GM18870 (cell line): ENCODE results near the gene STPG4.

Source experiments
- ATAC-seq: cut with Tn5 transposase; IDR thresholded peaks from one replicate; pipeline ENCODE4 v1.9.1; 2021; ENCODE audit warnings: moderate library complexity; ENCODE audit not compliant: unreplicated experiment

STPG4 gene

DNA sequence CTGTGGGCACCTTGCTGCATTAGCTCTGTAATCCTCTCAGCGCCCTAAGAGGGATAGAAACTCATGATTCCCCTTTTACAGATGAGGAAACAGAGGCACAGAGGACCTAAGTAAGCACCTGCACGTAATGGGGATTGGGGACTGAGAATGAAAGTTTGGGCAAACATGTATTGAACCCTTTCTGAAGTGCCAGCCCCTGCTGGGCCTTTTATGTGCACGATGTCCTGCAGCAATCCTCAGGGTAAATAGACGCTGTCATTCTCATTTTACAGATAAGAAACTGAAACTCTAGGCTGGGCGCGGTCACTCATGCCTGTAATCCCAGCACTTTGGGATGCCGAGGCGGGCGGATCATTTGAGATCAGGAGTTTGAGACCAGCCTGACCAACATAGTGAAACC is 117.4 kb downstream of the STPG4 start:
- ATAC-seq: no peak
